SHP77 (cell line): ENCODE results near the gene NUTM2A.
"Not testable (repeated sequence)": the region's sequence is repeated elsewhere in the genome, so short reads cannot be mapped to it uniquely, and the experiment has no call there.

Experiments
- DNase-seq, 2 experiments: peaks; one replicate each; lab custom pipeline; 2025; lab: John Stamatoyannopoulos, UW

The NUTM2A gene

GRCh38 chr10:87248818-87249353, 23.6 kb downstream of the NUTM2A start:
- DNase-seq: not testable (repeated sequence)

- not testable (repeated sequence) for DNase-seq
Observed at GRCh38 chr10:87280749-87281392, 55.6 kb downstream of the NUTM2A start.
